Immature natural killer cell (primary cell): ENCODE data around the gene NFE2L3. TPM values are rescaled to one million over a fixed set of nuclear protein-coding genes. Genes with fewer than 3 reads are reported as not detected.
"Not testable (repeated sequence)": the region's sequence is repeated elsewhere in the genome, so short reads cannot be mapped to it uniquely, and the experiment has no call there.

Experiments used
- DNase-seq, 3 donors: peaks; one replicate each; pipeline ENCODE4 v3.0.0; 2022; ENCODE audit warnings: mixed read lengths in 1 of 3
- H3K27ac Mint-ChIP-seq, 6 donors: one replicate each; pipeline ENCODE4 v1.8.0; 2020; ENCODE audit warnings: mixed read lengths in 6 of 6, mild to moderate bottlenecking in 5 of 6, inconsistent platforms in 4 of 6, moderate library complexity in 3 of 6
- H3K27me3 Mint-ChIP-seq, 3 donors: one replicate each; pipeline ENCODE4 v1.8.0; 2020 to 2021; ENCODE audit warnings: low read depth in 3 of 3, mild to moderate bottlenecking in 3 of 3, mixed read lengths in 3 of 3, moderate library complexity in 3 of 3, inconsistent platforms in 1 of 3
- H3K36me3 Mint-ChIP-seq, 3 donors: one replicate each; pipeline ENCODE4 v1.8.0; 2020; ENCODE audit warnings: mixed read lengths in 3 of 3, inconsistent platforms in 2 of 3, mild to moderate bottlenecking in 2 of 3
- H3K4me1 Mint-ChIP-seq, 2 donors: one replicate each; pipeline ENCODE4 v1.8.0; 2020; ENCODE audit warnings: inconsistent platforms in 2 of 2, mild to moderate bottlenecking in 2 of 2, mixed read lengths in 2 of 2, moderate library complexity in 1 of 2
- H3K4me3 Mint-ChIP-seq, 5 donors: one replicate each; pipeline ENCODE4 v1.8.0; 2020; ENCODE audit warnings: mild to moderate bottlenecking in 5 of 5, mixed read lengths in 5 of 5, inconsistent platforms in 3 of 5, moderate library complexity in 3 of 5
- H3K9me3 Mint-ChIP-seq, 6 donors: one replicate each; pipeline ENCODE4 v1.8.0; 2020; ENCODE audit warnings: mild to moderate bottlenecking in 6 of 6, mixed read lengths in 6 of 6, inconsistent platforms in 4 of 6, moderate library complexity in 3 of 6
- polyA plus RNA-seq, 3 donors: library from polyadenylated mRNA; unstranded; fragments of 300-500 nt; fragmentation: Illumina TruSeq; gene quantifications; one replicate each; pipeline ENCODE4 v1.2.3, GENCODE V29; 2021

NFE2L3 gene
- polyA plus RNA-seq, 3 donors from 2014 or later = 3.5 to 5.5 (median 4.5) TPM

DNA sequence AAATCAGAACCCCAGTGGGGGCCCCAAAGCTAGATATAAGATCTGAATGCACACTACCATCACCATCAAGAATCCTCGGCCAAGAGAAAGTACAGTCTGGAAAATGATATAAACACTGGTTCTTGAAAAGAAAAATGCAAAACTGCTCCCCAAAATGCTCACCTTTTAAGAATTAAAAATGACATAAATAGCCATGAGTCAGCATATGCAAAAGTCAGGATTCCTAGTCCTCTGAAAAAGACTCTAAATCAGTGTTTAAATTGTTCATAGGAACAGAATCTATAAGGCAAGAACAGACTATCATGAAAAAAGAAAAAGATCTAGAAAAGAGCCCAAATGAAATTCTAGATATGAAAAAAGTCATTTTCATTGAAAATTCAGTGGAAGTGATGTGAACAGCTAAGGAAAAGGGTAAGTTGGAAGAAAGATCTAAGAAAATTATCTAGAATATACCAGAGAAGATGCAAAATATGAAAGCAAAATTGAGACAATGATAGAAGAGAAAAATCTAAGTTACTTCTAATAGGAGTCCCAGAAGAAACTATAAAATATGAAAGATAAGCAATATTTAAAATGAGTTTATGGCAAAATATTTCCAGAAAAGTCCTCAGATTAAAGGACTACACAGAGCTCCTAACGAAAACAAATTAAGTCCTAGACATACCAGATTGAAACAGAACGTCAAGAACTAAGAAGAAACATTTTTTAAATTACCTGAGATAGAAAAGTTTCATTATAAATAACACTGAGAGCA is 29.7 kb downstream of the NFE2L3 start:
- peaks cover 75 to 89% of the 10 kb centered on the region in 2 donors for H3K4me1 Mint-ChIP-seq
- peaks cover 5 to 12% (median 7%) of the 10 kb centered on the region in 3 donors for H3K36me3 Mint-ChIP-seq
- DNase-seq = no peak
- H3K27me3 Mint-ChIP-seq = peaks cover 0 to 4% (median 0%) of the 10 kb centered on the region in 3 donors
- H3K27ac Mint-ChIP-seq = peak overlapping the region; percentile 50 to 91 (median 72)
- no peaks in the 10 kb centered on the region for H3K9me3 Mint-ChIP-seq
- no peak overlapping the region for H3K4me3 Mint-ChIP-seq

- Mint-ChIP-seq H3K36me3 (peaks cover 5 to 14% (median 7%) of the 10 kb centered on the region in 3 donors), H3K27ac (peak overlapping the region in 5 of 6 donors; percentile 24 to 75 (median 50)), H3K4me3 (no peak overlapping the region), H3K27me3 (peaks cover 0 to 4% (median 2%) of the 10 kb centered on the region in 3 donors), H3K9me3 (no peaks in the 10 kb centered on the region), H3K4me1 (peaks cover 81 to 93% of the 10 kb centered on the region in 2 donors)
- no peak for DNase-seq
These were observed 30.3 kb downstream of the NFE2L3 start for GRCh38 chr7:26182283-26182682.

DNA sequence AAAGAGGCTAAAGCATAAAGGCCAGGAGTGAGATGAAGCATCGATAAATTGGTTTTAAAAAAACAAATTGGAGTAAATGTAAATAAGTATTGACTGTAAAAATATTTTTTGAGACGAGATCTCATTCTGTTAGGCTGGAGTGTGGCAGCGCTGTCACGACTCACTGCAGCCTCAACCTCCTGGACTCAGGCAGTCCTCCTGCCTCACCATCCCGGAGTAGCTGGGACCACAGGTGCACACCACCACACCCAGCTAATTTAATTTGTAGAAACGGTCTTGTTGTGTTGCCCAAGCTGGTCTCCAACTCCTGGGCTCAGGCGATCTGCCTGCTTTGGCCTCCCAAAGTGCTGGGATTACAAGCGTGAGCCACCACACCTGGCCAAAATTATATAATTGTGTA is 30.7 kb downstream of the NFE2L3 start:
- peaks cover 83 to 93% of the 10 kb centered on the region in 2 donors for H3K4me1 Mint-ChIP-seq
- peaks cover 5 to 16% (median 7%) of the 10 kb centered on the region in 3 donors for H3K36me3 Mint-ChIP-seq
- peak overlapping the region in 3 of 6 donors; percentile 26 to 75 (median 72) for H3K27ac Mint-ChIP-seq
- no peak overlapping the region for H3K4me3 Mint-ChIP-seq
- no peaks in the 10 kb centered on the region for H3K9me3 Mint-ChIP-seq
- peak in 1 of 3 donors; percentile 9 for DNase-seq
- H3K27me3 Mint-ChIP-seq = peaks cover 0 to 6% (median 2%) of the 10 kb centered on the region in 3 donors

- no peaks in the 10 kb centered on the region for H3K9me3 Mint-ChIP-seq
- H3K4me1 Mint-ChIP-seq = peaks cover 87 to 94% of the 10 kb centered on the region in 2 donors
- no peak overlapping the region for H3K4me3 Mint-ChIP-seq
- H3K27me3 Mint-ChIP-seq = peaks cover 0 to 16% (median 5%) of the 10 kb centered on the region in 3 donors
- H3K36me3 Mint-ChIP-seq = peaks cover 5 to 21% (median 7%) of the 10 kb centered on the region in 3 donors
- no peak for DNase-seq
- peak overlapping the region in 5 of 6 donors; percentile 38 to 80 (median 58) for H3K27ac Mint-ChIP-seq
These were observed 31.7 kb downstream of the NFE2L3 start for GRCh38 chr7:26183545-26184280.

DNA sequence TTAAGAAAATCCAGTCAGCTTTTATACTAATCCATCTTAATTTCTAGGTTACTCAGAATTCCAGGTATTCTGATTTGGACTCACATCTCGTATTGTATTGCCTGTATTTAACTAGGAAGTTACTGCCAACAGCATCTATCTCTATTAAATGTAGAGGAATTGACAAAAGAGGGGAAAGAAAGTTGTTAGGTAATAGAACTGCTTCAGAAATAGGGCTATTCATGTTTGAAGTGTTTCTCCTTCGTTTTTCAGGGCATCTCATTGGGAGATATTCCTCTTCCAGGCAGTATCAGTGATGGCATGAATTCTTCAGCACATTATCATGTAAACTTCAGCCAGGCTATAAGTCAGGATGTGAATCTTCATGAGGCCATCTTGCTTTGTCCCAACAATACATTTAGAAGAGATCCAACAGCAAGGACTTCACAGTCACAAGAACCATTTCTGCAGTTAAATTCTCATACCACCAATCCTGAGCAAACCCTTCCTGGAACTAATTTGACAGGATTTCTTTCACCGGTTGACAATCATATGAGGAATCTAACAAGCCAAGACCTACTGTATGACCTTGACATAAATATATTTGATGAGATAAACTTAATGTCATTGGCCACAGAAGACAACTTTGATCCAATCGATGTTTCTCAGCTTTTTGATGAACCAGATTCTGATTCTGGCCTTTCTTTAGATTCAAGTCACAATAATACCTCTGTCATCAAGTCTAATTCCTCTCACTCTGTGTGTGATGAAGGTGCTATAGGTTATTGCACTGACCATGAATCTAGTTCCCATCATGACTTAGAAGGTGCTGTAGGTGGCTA is 32.5 kb downstream of the NFE2L3 start:
- DNase-seq, H3K4me3 Mint-ChIP-seq, H3K9me3 Mint-ChIP-seq: not testable (repeated sequence)
- Mint-ChIP-seq H3K27ac (peak overlapping the region; percentile 31 to 89 (median 74)), H3K36me3 (peaks cover 5 to 25% (median 10%) of the 10 kb centered on the region in 3 donors), H3K27me3 (peaks cover 4 to 23% (median 10%) of the 10 kb centered on the region in 3 donors), H3K4me1 (peaks cover 80 to 95% of the 10 kb centered on the region in 2 donors)

DNA sequence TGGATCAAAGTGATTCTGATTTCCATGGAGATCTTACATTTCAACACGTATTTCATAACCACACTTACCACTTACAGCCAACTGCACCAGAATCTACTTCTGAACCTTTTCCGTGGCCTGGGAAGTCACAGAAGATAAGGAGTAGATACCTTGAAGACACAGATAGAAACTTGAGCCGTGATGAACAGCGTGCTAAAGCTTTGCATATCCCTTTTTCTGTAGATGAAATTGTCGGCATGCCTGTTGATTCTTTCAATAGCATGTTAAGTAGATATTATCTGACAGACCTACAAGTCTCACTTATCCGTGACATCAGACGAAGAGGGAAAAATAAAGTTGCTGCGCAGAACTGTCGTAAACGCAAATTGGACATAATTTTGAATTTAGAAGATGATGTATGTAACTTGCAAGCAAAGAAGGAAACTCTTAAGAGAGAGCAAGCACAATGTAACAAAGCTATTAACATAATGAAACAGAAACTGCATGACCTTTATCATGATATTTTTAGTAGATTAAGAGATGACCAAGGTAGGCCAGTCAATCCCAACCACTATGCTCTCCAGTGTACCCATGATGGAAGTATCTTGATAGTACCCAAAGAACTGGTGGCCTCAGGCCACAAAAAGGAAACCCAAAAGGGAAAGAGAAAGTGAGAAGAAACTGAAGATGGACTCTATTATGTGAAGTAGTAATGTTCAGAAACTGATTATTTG is 33.3 kb downstream of the NFE2L3 start:
- H3K9me3 Mint-ChIP-seq = no peaks in the 10 kb centered on the region
- H3K4me3 Mint-ChIP-seq = peak overlapping the region in 2 of 5 donors; percentile 14 to 15
- H3K36me3 Mint-ChIP-seq = peaks cover 5 to 31% (median 17%) of the 10 kb centered on the region in 3 donors
- peak overlapping the region; percentile 66 to 89 (median 81) for H3K27ac Mint-ChIP-seq
- peaks cover 4 to 25% (median 12%) of the 10 kb centered on the region in 3 donors for H3K27me3 Mint-ChIP-seq
- DNase-seq = peak in 2 of 3 donors; percentile 34 to 41
- peaks cover 74 to 95% of the 10 kb centered on the region in 2 donors for H3K4me1 Mint-ChIP-seq

GRCh38 chr7:26185844-26186180 is 33.8 kb downstream of the NFE2L3 start:
- peaks cover 7 to 36% (median 22%) of the 10 kb centered on the region in 3 donors for H3K36me3 Mint-ChIP-seq

GRCh38 chr7:26186364-26187311 is 34.6 kb downstream of the NFE2L3 start:
- Mint-ChIP-seq H3K9me3 (no peaks in the 10 kb centered on the region), H3K36me3 (peaks cover 10 to 40% (median 30%) of the 10 kb centered on the region in 3 donors), H3K4me1 (peaks cover 75 to 95% of the 10 kb centered on the region in 2 donors), H3K4me3 (peak overlapping the region in 2 of 5 donors; percentile 10 to 19), H3K27ac (peak overlapping the region; percentile 31 to 86 (median 76)), H3K27me3 (peaks cover 4 to 28% (median 20%) of the 10 kb centered on the region in 3 donors)
- DNase-seq = no peak

More at GRCh38 chr7:26185844-26186180, 33.8 kb downstream of the NFE2L3 start:
- DNase-seq = peak in 1 of 3 donors; percentile 10
- peaks cover 4 to 28% (median 15%) of the 10 kb centered on the region in 3 donors for H3K27me3 Mint-ChIP-seq
- H3K27ac Mint-ChIP-seq = peak overlapping the region; percentile 66 to 89 (median 81)
- H3K4me1 Mint-ChIP-seq = peaks cover 74 to 95% of the 10 kb centered on the region in 2 donors
- H3K4me3 Mint-ChIP-seq = peak overlapping the region in 1 of 5 donors; percentile 15
- H3K9me3 Mint-ChIP-seq = no peaks in the 10 kb centered on the region

- peak overlapping the region in 1 of 5 donors; percentile 11 for H3K4me3 Mint-ChIP-seq
- H3K27me3 Mint-ChIP-seq = peaks cover 8 to 30% (median 26%) of the 10 kb centered on the region in 3 donors
- peak in 1 of 3 donors; percentile 21 for DNase-seq
- H3K4me1 Mint-ChIP-seq = peaks cover 75 to 95% of the 10 kb centered on the region in 2 donors
- H3K36me3 Mint-ChIP-seq = peaks cover 19 to 49% (median 38%) of the 10 kb centered on the region in 3 donors
- H3K27ac Mint-ChIP-seq = peak overlapping the region; percentile 31 to 85 (median 73)
- H3K9me3 Mint-ChIP-seq = no peaks in the 10 kb centered on the region
These were observed 35.6 kb downstream of the NFE2L3 start for GRCh38 chr7:26187380-26188205.

DNA sequence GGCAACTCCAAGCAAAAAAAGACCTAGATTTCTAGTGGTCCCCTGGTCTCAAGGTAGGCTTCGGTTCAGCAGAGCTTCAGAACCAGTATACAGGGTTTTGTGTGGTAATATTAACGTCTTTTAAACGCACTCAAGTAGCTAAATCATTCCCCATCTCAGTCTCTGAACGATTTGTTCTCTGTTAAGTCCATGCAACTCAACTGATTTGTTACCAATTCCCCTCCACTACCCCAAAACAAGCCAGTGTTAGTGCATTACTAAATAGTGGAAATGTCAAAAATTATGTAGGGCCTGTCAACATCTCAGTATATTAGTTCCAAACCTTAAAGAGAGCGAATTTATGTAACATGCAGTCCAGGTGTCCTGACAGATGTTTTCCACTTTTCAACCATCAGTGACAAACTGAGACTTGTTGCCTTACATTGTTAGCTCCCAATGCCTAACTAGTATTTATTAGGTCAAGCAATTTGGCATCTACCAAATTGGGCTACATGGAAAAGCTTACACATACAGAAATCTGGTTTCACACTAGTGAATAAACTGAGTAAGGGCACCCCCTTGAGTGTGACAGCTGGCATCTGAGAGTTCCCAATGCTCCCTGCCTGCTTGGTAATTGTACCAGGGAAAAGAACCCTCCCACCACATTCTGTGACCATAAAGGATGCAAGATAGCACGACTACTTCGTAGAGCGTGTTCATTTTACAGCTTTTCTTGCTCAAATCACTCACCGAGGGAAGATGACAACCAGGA is 36.4 kb downstream of the NFE2L3 start:
- Mint-ChIP-seq H3K4me3 (no peak overlapping the region), H3K27ac (peak overlapping the region; percentile 38 to 77 (median 66)), H3K36me3 (peaks cover 25 to 57% (median 46%) of the 10 kb centered on the region in 3 donors), H3K27me3 (peaks cover 11 to 37% (median 30%) of the 10 kb centered on the region in 3 donors), H3K9me3 (no peaks in the 10 kb centered on the region), H3K4me1 (peaks cover 79 to 97% of the 10 kb centered on the region in 2 donors)
- DNase-seq = peak in 2 of 3 donors; percentile 19 to 20
